Measurements from ENCODE around the gene FBLN2.

The FBLN2 gene

GRCh38 chr3:13588993-13589392 lies 40.1 kb downstream of the FBLN2 start:
- TF ChIP-seq CTCF (conservative IDR thresholded peaks at IDR 0.05; ENCODE audit: low read depth) = no peak
- no peak overlapping the region for H3K27ac ChIP-seq
- DNase-seq (ENCODE audit: low spot score) = no peak
- ChIA-PET CTCF (no interaction called here), POLR2A (ENCODE audit: low non-redundant PET) (no interaction called here)

- TF ChIP-seq CTCF (conservative IDR thresholded peaks at IDR 0.05; ENCODE audit: low read depth) = no peak
- no peak overlapping the region for H3K27ac ChIP-seq
- CTCF ChIA-PET = interaction anchor here (0.9 kb wide), 1 partner anchor 706 kb away, joined by 3 read pairs; no protein-coding TSS in a partner anchor
- DNase-seq (ENCODE audit: low spot score) = no peak
- POLR2A ChIA-PET (ENCODE audit: low non-redundant PET) = no interaction called here
Observed at GRCh38 chr3:13590841-13591520, 42.1 kb downstream of the FBLN2 start.

- CTCF ChIA-PET = no interaction called here
- DNase-seq (ENCODE audit: low spot score) = no peak
- TF ChIP-seq CTCF (conservative IDR thresholded peaks at IDR 0.05; ENCODE audit: low read depth) = no peak
- POLR2A ChIA-PET (ENCODE audit: low non-redundant PET) = no interaction called here
- H3K27ac ChIP-seq = no peak overlapping the region
Observed at GRCh38 chr3:13593615-13594014, 44.7 kb downstream of the FBLN2 start.

- no peak overlapping the region for H3K27ac ChIP-seq
- DNase-seq (ENCODE audit: low spot score) = no peak
Observed at GRCh38 chr3:13594146-13594545, 45.2 kb downstream of the FBLN2 start.

GRCh38 chr3:13594991-13595421 lies 46.1 kb downstream of the FBLN2 start:
- peak overlapping the region; percentile 13; the same call in 1 of the 2 replicates for H3K27ac ChIP-seq
- TF ChIP-seq CTCF (conservative IDR thresholded peaks at IDR 0.05; ENCODE audit: low read depth) = no peak
- POLR2A ChIA-PET (ENCODE audit: low non-redundant PET) = no interaction called here
- CTCF ChIA-PET = no interaction called here
- DNase-seq (ENCODE audit: low spot score) = no peak

More at GRCh38 chr3:13594146-13594545, 45.2 kb downstream of the FBLN2 start:
- no peak for TF ChIP-seq CTCF (conservative IDR thresholded peaks at IDR 0.05; ENCODE audit: low read depth)
- POLR2A ChIA-PET (ENCODE audit: low non-redundant PET) = no interaction called here
- CTCF ChIA-PET = no interaction called here

GRCh38 chr3:13595485-13595884 lies 46.6 kb downstream of the FBLN2 start:
- ChIA-PET POLR2A (ENCODE audit: low non-redundant PET) (no interaction called here), CTCF (no interaction called here)
- no peak for DNase-seq (ENCODE audit: low spot score)
- TF ChIP-seq CTCF (conservative IDR thresholded peaks at IDR 0.05; ENCODE audit: low read depth) = no peak
- peak overlapping the region; percentile 13; the same call in 1 of the 2 replicates for H3K27ac ChIP-seq

Data from RWPE1 (cell line).